Stimulated activated CD8-positive, alpha-beta memory T cell treated with anti-CD3 and anti-CD28 coated beads, Interleukin-15, amount 100 ng/mL, for 24 hours (primary cell): ENCODE measurements around the gene OR2V1.
"Not testable (repeated sequence)": the region's sequence is repeated elsewhere in the genome, so short reads cannot be mapped to it uniquely, and the experiment has no call there.

ENCODE experiments used
- DNase-seq: peaks from one replicate; pipeline ENCODE4 v3.0.0-alpha.2; 2020; ENCODE audit warnings: low read depth

Gene OR2V1

GRCh38 chr5:181127907-181128626, 2.9 kb downstream of the OR2V1 start:
- DNase-seq, result no peak

GRCh38 chr5:181127456-181127855, 3.5 kb downstream of the OR2V1 start:
- DNase-seq, result no peak

- DNase-seq, result no peak
Observed at GRCh38 chr5:181126841-181127240, 4.1 kb downstream of the OR2V1 start.

DNA sequence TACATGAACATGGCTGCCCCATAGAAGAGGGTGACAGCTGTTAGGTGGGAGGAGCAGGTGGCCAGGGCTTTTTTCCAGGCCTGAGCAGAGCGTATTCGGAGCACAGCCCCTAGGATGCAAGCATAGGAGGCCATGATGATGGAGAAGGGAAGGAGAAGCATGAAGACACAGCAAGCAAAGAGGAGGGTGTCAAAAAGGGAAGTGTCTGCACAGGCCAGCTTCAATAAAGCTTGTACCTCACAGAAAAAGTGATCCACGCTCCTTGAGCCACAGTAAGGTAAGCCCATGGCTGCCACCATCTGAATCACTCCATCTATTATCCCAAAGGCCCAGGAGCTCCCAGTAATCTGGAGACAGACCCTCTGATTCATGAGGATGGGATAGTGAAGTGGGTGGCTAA, 6.4 kb downstream of the OR2V1 start:
- DNase-seq, result no peak

- no peak for DNase-seq
Observed at GRCh38 chr5:181121675-181122561, 9.1 kb downstream of the OR2V1 start.

- DNase-seq, result no peak
Observed at GRCh38 chr5:181120761-181121160, 10.2 kb downstream of the OR2V1 start.

DNA sequence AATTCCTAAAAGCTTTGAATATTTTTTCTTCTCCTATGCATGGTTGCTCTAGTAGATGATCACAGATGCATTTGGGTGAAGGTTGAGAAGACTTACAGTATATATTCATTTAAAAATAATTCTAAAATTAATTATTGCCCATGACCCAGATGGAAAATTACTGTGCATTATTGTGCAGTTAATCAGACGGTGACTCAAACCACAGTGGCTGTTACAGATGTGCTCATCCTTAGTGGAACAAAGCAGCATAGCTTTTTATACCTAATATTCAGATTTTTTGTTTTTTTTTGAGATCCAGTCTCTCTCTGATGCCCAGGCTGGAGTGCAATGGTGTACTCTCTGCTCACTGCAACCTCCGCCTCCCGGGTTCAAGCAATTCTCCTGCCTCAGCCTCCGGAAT, 10.7 kb downstream of the OR2V1 start:
- no peak for DNase-seq

- DNase-seq, result no peak
Observed at GRCh38 chr5:181119105-181119504, 11.9 kb downstream of the OR2V1 start.

GRCh38 chr5:181118369-181118768, 12.6 kb downstream of the OR2V1 start:
- DNase-seq, result no peak

GRCh38 chr5:181114844-181115778, 15.9 kb downstream of the OR2V1 start:
- no peak for DNase-seq

DNA sequence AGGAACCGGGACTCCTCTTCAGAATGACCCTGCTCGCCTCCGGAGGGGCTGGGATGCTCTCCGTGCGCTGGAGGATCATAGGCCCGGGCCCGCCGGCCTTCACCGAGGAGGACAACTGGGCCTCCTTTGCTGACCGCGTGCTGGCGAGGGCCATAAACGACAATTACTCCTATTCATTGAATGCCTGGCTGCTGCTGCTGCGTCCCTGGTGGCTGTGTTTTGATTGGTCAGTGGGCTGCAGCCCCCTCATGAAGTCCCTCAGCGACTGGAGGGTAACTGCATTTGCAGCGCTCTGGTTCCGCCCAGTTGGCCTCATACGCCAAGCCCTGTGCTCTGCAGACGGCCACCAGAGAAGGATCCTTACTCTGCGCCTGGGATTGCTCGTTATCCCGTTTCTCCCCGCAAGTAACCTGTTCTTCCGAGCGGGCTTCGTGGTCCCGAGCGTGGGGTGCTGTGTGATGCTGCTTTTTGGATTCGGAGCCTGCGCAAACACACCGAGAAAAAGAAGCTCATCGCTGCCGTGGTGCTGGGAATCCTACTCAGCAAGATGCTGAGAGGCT, 16.6 kb downstream of the OR2V1 start:
- no peak for DNase-seq

GRCh38 chr5:181113572-181113971, 17.4 kb downstream of the OR2V1 start:
- DNase-seq, result not testable (repeated sequence)

DNA sequence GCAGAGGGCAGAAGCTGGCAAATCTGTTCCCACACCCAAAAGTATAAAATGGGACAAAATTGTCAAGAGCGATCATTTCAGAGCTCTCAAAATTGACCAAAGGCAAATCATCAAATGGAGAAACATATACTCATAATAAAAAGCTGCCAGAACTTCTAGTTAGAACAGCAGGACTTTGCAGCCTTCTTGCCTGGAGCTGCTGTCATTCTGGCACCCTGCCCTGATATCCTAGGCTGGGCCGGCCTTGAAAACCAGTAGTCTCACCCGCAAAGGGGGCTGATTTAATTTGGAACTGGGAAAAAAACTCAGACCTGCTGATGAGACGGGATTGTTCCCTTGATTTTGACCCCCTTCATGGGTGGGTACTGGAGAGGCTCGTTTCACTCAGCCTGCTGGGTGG, 18.5 kb downstream of the OR2V1 start:
- no peak for DNase-seq

- no peak for DNase-seq
Observed at GRCh38 chr5:181111010-181111409, 20.0 kb downstream of the OR2V1 start.

- no peak for DNase-seq
Observed at GRCh38 chr5:181109489-181110013, 21.4 kb downstream of the OR2V1 start.

- DNase-seq, result no peak
Observed at GRCh38 chr5:181108578-181109165, 22.3 kb downstream of the OR2V1 start.

DNA sequence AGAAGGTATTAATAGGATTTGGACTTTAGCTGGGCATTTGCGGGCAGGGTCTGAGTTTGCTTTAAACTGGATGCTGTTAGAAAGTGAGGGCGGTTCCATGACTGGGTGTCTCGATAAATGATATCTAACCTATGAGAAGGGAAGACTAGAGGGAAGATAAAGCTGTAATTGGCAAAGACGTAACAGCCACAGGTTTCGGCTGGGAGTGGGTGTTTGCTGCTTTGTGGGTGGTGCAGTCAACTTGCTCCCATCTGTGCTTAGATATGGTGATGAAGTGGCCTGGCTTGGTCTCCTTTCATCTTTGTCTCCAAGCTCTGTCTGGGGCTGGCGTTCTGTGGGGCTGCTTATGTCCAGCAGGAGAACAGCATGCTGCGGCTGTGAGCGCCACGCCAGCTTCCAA, 23.3 kb downstream of the OR2V1 start:
- DNase-seq, result no peak

DNA sequence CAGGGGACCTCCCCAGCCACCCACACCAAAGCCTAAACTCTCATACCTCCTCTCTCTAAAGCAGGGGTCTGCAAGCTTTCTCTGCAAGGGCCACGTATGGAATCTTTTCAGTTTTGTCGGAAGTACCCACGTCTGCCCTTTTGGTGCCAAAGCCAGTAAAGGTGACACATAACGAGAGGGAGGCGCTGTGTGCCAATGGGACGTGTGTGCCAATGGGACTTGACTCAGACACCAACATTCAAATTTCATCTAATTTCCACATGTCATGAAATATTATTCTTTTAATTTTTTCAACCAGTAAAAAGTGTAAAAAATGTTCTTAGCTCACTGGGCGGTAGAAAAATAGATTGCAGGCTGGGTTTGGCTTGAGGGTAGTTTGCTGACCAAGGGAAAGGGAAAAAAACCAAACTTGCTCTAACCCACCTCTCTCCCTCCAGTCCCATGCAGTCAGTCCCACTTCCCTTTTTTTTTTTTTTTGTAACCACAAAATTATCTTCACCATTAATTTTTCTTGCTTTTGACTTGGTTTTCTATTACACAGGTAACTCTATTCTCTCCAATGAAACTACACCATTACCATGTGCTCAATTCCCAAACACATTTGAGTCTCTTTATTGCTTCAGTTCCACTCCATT, 25.5 kb downstream of the OR2V1 start:
- DNase-seq, result no peak

GRCh38 chr5:181104606-181105390, 26.2 kb downstream of the OR2V1 start:
- DNase-seq, result not testable (repeated sequence)

DNA sequence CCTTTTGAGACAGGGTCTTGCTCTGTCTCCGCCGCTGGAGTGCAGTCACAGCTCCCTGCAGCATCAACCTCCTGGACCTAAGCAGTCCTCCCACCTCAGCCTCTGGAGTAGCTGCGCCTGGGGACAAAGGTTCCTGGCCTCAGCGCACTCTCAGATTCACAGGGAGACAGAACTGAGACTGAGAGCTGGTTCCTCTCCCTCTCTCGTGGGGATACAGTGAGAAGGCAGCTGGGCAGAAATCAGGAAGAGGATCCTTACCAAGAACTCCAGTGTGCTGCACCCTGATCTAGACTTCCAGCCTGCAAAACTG, 26.8 kb downstream of the OR2V1 start:
- not testable (repeated sequence) for DNase-seq
